ENCODE results near the gene FBLN7.

FBLN7 gene

DNA sequence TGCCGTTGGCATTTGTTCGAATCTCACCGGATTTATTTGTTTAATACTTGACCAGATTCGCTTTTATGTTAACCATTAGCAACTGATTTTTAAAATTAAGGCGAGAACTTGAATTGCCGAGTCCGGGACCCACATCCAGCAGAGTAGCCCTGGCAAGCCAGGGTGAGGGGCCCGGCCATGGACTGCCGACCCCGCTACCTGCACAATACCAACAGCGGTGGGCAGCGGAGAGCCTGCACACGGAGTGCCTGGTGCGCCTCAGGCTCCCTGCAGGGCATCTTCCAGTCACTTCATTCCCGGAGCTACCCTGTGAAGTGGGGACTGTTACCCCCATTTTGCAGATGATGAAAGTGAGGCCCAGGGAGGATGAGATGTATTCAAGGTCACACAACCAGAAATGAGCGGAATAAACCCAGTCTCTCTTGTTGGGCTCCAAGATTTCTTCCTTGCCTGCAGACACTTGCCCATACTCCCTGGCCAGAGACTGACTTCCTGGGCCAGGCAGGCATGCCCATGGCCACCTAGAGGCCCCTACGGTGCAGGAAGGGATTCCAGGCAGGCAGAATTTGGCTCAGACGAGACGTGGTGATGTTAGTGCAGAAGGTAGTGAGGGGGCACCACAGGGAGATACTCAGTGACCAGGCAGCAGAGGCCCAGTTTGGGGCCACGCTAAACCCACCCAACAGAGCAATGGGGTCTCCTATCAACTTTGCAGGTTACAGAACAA is 2.9 kb downstream of the FBLN7 start:
- DNase-seq (ENCODE audit: low spot score), result no peak

DNA sequence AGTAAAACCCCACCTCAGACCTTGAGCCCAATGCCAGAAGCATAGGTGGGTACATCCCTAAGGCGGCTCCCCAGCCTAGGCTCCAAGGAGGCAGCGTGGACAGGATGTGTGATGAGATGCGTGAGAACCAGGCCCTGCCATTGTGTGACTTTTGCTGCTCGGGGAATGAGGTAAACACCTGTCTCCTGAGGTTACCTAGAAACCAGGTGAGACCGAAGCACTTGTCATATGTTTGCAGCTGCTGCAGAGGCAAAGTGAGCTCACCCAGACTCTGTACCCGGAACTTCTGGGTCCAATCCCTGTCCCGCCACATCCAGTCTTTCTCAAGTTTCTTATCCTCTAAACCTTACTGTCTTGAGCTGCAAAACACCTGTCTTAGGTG is 3.4 kb downstream of the FBLN7 start:
- DNase-seq (ENCODE audit: low spot score), result no peak

DNA sequence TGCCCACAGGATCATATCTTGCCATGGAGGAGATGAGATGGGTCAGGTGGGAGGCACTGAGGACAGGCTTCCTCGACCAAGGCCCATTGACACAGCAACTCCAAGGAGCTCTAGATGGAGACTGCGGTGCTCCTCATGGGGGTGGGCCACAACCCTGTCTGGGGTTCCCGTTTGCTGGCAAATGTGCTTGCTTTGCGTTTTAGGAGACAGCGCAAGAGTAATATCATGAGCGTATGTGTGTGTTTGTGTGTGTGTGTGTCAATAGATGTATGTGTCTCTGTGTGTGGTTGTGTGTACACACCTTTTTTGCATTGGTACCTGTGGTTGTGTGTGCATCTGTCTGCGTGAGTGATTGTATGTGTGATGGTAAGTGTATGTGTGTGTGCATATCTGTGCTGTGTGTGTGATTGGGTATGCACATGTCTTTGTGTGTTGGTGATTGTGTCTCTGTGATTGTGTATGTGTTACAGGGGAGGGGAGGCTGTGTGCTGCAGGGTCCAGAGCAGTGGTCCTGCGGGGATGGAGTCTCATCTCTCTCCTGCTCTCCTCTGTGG is 4.4 kb downstream of the FBLN7 start:
- DNase-seq (ENCODE audit: low spot score), result no peak

DNA sequence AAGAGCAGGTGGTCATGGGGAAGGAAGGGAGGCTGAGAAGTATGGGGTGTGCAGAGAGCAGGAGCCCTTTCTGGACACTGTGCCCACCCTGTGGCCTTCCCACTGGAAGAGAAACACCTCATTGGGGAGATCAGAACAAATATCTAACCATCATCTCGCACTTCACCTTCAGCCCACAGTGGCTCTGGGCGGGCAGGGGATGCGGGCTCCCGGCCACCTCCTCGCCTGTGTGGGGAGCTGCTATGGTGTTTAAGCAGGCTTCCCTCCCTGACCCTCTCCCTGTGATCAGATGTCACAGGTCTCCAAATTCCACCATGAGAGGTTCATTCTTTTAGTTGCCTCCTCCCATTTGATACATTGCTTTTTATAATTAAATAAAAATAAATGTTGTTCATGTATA is 5.0 kb downstream of the FBLN7 start:
- no peak for DNase-seq (ENCODE audit: low spot score)

DNA sequence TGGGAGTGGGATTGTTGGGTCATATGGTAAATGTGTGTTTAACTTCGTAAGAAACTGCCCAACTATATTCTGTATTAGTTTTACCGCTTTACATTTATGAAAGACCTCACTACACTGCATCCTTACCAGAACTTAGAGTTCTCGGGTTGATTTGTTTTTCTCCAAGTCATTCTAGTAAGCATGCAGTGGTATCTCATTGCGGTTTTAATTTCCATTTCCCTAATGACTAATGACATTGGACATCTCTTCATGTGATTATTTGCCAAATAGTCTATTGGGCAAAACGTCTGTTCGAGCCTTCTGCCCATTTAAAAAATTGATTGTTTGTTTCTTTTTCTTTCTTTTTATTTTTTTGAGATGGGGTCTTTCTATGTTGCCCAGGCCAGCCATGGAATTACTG is 6.8 kb downstream of the FBLN7 start:
- no peak for DNase-seq (ENCODE audit: low spot score)

DNA sequence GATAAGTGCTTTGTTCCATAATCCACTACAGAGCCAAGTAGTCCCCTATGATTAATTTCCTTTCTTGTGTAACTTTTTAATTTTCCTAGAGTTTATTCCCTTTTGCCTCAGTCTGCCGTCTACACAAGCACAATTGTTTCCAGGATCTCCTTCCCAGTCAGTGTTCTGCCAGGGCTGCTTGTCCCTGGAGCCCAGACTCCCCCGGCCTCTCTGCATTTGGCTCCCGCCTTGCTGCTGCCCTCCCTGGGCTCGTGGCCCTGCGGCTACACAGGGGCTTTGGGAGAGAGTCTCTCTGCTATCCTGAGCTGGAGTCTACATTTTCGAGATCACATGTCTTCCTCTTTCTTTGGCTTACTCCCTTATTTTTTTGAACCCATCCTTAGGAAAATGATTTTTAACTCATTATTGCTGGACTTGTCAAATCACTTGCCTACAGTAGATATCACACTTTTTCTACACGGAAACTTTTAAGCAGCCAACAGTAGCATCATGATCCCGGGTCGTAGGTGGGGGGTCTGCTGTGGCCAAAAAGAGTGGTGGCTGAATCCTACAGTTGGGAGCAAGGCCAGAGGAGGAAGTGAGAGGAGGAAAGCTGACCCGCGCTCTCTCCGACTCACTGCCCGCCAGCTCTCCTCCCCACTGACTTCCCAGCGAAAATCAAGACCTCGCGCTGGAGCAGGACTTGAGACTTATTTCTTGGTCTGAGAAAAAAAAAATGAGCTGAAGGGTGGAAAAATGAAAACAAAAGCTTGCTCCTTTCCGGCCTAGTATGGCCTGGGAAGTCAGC is 9.4 kb downstream of the FBLN7 start:
- DNase-seq (ENCODE audit: low spot score), result no peak

DNA sequence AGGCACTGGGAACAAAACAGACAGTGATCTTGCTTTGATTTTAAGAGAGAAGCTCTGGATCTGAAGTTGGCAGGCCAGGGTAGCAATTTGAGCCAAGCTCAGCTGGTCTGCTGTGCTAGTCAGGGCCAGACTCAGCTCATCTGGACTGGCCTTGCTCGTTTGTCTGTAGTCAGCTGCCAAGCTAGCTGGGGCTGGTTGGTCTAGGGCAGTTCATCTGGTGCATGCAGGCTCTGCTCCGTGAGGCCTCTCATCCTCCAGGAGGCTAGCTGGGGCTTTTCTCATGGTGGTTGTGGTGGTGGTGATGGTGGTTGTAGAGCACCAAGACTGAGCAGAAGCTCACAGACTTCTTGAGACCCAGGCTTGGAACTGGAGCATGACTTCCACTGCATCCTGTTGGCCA is 10.3 kb downstream of the FBLN7 start:
- no peak for DNase-seq (ENCODE audit: low spot score)

DNA sequence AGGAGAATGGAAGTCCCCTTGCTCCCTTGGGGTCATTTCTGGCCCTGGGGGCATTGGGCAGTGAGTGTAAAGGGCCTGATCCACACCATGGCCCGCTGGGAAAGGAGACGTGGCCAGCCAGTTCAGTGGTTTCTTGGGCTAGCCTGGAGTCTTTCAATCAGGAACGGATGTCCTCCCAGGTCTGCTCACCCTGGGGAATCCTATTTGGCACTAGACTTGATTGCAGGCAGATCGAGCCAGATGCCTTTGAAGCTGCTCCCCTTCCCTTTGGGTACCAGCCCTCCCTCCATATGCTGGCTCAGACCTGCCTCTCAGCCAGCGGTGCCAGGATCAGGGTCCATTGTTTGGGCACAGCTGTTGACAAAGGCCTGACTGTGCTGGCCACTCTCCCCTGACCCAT is 11.0 kb downstream of the FBLN7 start:
- no peak for DNase-seq (ENCODE audit: low spot score)

DNA sequence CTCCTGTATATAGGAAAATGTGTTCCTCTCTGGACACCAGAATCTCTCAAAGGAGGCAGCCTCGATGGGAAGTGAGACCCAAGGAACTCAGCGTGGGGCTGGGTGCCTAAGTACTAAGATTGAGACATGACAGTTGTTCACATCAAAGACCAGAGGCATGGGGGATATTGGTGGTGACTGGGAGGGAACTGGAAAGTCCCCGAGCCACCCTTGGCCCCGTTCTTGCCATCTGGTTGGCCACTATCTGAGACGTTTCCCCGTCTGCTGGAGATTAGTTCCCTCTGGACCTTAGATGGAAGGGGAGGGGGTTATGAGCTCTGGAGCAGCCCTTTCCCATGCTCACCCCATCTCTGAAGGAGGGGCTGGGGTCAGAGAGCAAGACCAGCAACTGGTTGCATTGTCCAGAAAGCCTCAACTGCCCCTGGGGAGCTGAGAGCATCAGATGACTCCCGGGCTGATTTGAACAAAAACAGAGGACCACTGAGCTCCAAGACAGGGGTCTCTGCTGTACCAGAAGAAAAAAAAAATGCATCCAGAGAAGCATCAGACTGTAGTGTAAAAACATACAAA is 11.8 kb downstream of the FBLN7 start:
- DNase-seq (ENCODE audit: low spot score), result no peak

DNA sequence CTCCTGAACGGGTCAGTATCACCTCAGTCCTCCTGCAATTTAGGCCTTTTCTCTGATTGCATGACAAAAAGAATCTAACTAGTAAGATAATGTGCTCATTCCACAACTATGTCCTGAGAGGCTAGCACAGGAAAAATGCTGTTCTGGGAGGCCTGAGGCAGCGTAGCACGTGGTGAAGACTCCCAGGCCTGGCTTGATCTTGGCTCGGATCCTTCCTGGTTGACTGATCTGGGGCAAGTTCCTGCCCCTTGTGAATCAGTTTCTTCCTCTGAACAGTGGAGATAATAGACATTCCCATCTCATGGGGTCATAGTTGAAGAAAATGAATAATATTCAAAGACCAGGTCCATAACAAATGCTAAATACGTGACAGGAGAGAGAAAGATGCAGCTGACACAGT is 12.3 kb downstream of the FBLN7 start:
- no peak for DNase-seq (ENCODE audit: low spot score)

DNA sequence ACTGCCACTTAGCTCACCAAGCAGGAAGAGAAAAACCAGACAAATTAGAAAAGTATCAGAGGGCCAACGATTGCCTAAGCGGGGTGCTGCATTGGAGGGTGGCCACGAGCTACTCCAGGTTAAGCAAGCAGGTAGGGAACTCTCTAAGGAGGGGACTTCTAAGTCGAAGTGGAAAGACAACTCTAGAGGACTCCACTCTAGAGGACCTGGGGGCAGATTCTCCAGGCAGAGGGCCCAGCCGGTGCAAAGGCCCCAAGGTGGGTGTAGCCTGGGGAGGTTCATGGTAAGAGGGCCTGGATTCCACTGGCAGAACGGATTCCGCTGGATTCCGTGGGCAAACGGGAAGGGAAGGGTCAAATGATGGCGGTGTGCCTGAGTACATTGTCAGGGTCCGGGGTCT is 12.7 kb downstream of the FBLN7 start:
- no peak for DNase-seq (ENCODE audit: low spot score)

DNA sequence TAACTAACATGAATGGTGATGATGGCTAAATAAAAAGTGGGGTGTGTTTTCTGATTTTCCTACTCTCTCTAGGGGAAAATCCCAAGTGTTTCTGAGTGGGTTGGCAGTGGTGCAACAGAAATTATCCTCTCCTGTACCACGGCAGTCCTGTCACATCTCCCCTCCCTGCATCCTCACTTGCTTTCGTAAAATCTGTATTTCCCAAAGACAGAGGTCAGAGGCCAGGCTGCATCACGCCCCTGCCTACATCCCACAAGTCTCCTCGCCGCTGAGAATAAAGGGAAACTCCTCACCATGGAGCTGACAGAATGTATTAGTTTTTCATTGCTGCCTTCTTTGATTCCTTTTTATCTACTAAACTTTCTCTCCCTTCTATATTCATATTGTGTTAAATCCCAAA is 13.1 kb downstream of the FBLN7 start:
- no peak for DNase-seq (ENCODE audit: low spot score)

DNA sequence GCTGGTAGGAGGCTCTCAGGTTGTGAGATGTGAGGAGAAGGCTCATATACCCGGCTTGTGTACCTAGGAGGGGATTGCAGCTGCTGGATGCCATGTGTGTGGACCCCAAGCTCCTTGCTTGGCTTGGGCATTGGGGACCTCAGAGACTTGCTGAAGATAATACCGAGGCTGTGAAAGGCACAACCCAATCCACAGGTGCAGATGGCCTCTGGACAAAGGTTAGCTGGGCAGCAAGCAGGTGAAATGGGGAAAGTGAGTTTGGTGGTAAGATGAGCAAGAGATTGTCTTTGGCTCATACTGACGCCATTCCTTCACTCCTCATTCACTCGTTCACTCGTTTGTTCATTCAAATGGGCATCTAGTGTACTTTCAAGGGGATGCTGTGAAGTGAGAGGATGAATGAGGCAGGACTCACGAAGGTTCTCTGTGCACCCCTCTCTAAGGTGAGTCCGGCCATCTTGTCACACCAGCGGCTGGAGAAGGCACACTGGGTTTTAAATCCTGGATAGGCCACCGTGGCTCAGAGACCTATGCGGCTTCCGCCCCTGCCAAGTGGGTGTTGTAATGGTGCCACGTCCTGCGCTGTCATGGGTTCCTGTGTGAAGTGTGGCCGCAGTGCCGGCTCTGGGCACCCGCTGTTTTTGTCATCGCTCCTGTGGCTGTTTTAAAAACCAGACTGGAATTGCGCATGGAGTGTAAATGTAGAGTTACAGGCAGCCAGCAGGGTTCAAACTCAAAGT is 13.7 kb downstream of the FBLN7 start:
- DNase-seq (ENCODE audit: low spot score), result no peak

DNA sequence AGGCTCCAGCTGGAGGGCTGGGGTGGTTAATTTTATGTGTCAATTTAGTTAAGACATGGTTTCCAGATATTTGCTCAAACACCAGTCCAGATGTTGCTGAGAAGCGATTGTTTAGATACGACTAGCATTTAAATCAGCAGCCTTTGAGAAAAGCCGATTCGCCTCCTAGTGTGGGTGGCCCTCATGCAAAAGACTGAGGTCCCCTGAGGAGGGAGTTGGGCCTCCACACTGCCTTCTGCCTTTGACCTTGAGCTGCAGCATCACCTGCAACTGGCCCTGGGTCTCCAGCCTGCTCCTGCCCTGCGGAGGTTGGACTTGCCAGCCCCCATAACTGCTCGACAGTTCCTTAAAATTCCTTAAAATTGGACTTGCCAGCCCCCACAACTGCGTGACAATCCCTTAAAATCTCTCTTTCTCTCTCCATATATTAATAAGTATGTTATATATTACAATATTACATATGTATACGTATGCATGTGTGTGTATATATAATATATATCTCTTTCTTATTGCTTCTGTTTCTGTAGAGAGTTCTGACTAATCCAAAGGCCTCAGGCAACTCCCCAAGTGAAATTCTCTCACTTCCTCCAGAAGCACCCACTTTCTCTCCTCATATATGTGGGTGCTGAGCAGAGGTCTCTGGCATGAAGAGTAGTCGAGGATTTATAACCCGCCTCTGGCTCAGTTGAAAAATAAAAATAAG is 14.4 kb downstream of the FBLN7 start:
- DNase-seq (ENCODE audit: low spot score), result no peak

DNA sequence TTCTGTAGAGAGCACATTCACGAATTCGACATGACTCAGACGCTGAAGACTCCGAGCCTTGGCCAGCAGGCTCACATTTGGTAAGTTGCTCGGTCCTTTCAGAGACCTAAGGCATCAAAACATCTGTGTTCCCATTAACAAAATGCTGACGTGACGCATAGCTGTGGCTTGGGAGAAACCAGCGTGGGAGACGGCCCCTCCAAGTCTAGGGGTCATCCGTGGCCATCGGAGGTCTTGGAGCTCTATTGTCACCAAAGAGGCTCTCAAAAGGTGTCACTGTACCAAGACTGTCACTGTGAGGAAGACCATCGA is 14.9 kb downstream of the FBLN7 start:
- no peak for DNase-seq (ENCODE audit: low spot score)

DNA sequence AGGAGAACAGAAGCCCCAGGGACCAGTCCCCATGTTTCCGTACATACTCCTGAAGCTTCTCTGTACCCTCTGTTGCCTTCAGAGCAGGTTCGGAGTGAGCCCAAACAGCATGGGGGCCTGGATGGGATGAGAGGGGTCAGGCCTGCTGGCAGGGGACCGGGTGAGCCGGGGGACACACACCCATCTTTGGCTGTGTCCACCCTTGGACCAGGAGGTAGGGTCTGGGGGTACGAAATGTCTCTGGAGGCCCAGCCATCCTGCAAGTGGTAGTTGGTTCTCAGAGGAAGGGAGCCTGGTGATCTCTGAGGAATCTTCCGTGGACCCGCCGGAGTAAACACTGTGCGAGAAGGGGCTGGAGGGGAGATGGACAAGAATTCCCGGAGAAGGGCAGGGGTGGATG is 15.3 kb downstream of the FBLN7 start:
- no peak for DNase-seq (ENCODE audit: low spot score)

DNA sequence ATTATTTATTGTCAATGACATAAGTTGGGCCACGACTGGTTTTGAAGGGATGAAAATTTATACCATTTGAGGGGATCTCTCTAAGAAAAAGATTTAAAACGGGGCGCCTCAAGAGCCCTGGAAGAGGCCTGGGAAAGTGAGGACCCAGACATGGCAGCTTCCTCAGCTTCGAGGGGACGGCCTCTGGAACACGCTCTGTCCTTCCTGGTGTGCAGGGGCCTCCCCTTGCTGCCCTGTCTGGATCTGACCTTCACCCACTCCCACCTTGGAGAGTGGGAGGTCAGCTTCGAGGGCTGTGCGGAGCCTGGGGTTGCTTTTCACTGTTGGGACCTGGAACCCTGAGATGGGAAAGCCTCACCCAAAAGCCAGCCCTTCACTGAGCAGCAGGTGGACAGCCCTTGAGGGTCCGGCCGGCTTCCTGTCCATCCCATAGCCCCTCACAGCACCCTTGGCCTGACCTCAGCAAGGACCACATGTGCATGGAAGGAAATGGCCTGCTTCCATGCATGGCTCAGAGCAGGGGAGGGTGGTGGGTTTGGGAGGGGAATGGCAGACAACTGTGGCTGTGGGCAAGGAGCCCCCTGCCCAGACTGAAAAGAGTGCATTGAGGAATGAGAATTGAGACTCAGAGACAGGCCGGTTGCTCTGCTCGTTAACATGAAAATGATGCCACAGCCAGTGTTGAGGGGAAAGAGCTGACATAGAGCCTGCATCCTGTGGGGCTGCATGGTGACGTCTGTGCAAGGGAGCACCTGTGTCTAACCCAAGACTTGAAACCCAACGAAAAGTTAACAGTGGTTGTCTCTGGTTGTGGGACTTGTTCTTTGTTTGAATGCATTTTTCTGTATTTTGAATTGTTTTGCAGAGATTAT is 16.3 kb downstream of the FBLN7 start:
- no peak for DNase-seq (ENCODE audit: low spot score)

DNA sequence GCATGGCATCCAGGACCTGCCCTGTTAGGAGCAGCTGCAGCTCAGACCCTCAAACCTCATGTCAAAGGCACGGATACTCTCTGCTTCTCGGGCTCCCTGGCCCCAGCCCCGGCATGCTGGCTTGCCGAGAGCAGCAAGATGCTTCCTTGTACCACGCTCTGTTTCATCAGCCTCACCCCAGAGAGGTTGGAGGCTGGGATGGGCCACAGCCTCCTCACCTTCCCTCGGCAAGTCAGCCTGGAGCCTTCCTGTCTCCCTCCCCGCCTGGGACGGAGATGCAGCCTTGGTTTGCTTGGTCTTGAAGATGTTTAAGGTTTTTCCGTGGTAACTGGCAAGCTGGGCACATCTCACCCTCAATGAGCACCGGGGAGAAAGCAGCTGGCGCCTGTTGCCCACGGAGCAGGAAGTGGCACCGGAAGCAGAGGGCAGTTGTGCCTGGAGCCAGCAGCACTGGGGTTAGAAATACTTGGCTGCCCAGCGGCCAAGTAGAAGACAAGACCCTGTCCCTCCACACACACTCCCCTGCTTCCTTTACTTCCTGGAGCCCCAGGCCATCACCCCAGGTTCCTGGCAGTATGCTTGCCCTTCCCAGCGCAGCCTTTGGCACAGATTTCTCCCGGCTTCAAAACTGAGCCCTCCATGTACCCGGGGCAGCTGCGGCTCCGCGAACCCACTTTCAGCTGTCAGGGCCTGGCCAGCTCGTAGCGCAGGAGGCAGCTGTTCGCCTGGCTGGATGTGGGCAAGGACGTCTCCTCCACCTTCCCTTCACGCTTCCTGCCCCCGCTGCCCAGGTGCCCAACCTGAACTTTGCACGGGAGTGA is 17.4 kb downstream of the FBLN7 start:
- DNase-seq (ENCODE audit: low spot score), result no peak

DNA sequence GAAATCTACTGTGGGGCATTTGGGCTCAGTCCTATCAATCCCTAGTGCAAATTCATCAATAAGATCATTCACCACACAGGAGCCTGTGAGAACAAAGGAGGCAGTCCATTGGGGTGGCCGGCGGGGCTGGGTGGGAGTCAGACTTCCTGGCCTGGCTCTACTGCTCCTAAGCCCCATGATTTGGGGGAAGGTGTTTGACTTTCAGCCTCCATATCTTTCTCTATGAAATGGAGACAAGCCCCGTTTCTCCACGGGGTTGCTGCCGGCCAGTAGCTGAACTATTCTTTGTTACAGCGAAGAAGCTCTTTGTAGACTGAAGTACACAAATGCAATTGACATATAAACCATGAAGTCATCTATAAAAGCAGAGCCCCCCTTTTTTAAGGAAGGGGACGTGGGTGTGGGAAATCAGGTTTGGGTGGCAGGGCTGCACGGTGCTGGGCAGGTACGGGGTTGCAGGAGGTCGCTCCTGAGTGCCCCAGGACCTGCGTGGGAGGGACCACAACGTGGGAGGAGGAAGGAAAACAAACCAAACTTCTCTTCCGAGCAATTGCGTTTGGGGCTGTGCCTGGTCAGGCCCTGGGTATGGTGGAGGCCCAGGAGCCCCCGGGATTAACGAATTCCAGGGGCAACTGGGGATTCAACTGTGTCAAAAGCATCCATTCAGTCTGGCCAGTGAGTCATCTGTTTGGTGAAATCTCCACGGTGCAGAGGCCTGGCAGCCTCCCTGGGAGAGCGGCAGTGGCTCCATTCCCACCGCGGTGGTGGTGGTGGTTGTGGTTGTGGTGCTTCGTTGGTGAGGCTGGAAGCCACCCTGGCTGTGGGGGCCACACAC is 18.2 kb downstream of the FBLN7 start:
- no peak for DNase-seq (ENCODE audit: low spot score)
